ENCODE measurements around the gene CSF1. TPM values are rescaled to one million over a fixed set of nuclear protein-coding genes. Genes with fewer than 3 reads are reported as not detected.
"Not testable (repeated sequence)": the region's sequence is repeated elsewhere in the genome, so short reads cannot be mapped to it uniquely, and the experiment has no call there.

CSF1 gene
- total RNA-seq, 2 experiments from 2014 or later = 37.7 to 44.8 TPM

- DNase-seq (no peak), ATAC-seq (no peak)
- Mint-ChIP-seq H3K9me3 (ENCODE audit: low read depth) (no peaks in the 10 kb centered on the region), H3K27ac (no peak overlapping the region), H3K27me3 (peaks cover 2% of the 10 kb centered on the region), H3K4me3 (no peak overlapping the region), H3K36me3 (ENCODE audit: low read depth) (no peaks in the 10 kb centered on the region), H3K4me1 (peaks cover 12% of the 10 kb centered on the region)
- ChIA-PET CTCF (no interaction called here), POLR2A (interaction anchor here (0.6 kb wide), 1 partner anchor 8 kb away, joined by 3 read pairs; no protein-coding TSS in a partner anchor)
- intact Hi-C loops (cut with DNase I, micrococcal nuclease) = no loop called here
These were observed 33.9 kb upstream of the CSF1 start for GRCh38 chr1:109876617-109877316.

- H3K27ac Mint-ChIP-seq = no peak overlapping the region
- H3K9me3 Mint-ChIP-seq (ENCODE audit: low read depth) = no peaks in the 10 kb centered on the region
- ATAC-seq (no peak), DNase-seq (no peak)
- intact Hi-C loops (cut with DNase I, micrococcal nuclease) = no loop called here
- ChIA-PET CTCF (no interaction called here), POLR2A (no interaction called here)
- no peaks in the 10 kb centered on the region for H3K36me3 Mint-ChIP-seq (ENCODE audit: low read depth)
- no peak overlapping the region for H3K4me3 Mint-ChIP-seq
- peaks cover 2% of the 10 kb centered on the region for H3K27me3 Mint-ChIP-seq
- H3K4me1 Mint-ChIP-seq = peaks cover 12% of the 10 kb centered on the region
These were observed 33.3 kb upstream of the CSF1 start for GRCh38 chr1:109877317-109877771.

GRCh38 chr1:109877776-109878175 lies 32.9 kb upstream of the CSF1 start:
- Mint-ChIP-seq H3K27me3 (peaks cover 2% of the 10 kb centered on the region), H3K4me3 (no peak overlapping the region), H3K4me1 (peaks cover 11% of the 10 kb centered on the region), H3K27ac (no peak overlapping the region), H3K9me3 (ENCODE audit: low read depth) (no peaks in the 10 kb centered on the region), H3K36me3 (ENCODE audit: low read depth) (no peaks in the 10 kb centered on the region)
- POLR2A ChIA-PET = no interaction called here
- DNase-seq = no peak
- intact Hi-C loops (cut with DNase I, micrococcal nuclease) = no loop called here
- CTCF ChIA-PET = interaction anchor here (0.7 kb wide), 1 partner anchor 107 kb away, joined by 3 read pairs; the partner anchor contains the start of gene AHCYL1
- ATAC-seq = no peak

GRCh38 chr1:109878531-109879104 lies 32.0 kb upstream of the CSF1 start:
- ATAC-seq (no peak), DNase-seq (no peak)
- Mint-ChIP-seq H3K4me1 (peaks cover 3% of the 10 kb centered on the region), H3K27me3 (peaks cover 2% of the 10 kb centered on the region), H3K27ac (no peak overlapping the region), H3K9me3 (ENCODE audit: low read depth) (no peaks in the 10 kb centered on the region), H3K36me3 (ENCODE audit: low read depth) (no peaks in the 10 kb centered on the region), H3K4me3 (no peak overlapping the region)
- ChIA-PET POLR2A (no interaction called here), CTCF (no interaction called here)
- intact Hi-C loops (cut with DNase I, micrococcal nuclease) = no loop called here

- H3K4me1 Mint-ChIP-seq; H3K27me3 Mint-ChIP-seq; H3K27ac Mint-ChIP-seq; H3K9me3 Mint-ChIP-seq (ENCODE audit: low read depth); H3K36me3 Mint-ChIP-seq (ENCODE audit: low read depth); ATAC-seq; POLR2A ChIA-PET; H3K4me3 Mint-ChIP-seq; intact Hi-C loops (cut with DNase I, micrococcal nuclease); CTCF ChIA-PET; DNase-seq: not testable (repeated sequence)
These were observed 31.3 kb upstream of the CSF1 start for GRCh38 chr1:109879371-109879770.

- Mint-ChIP-seq H3K27ac (no peak overlapping the region), H3K27me3 (peaks cover 2% of the 10 kb centered on the region), H3K36me3 (ENCODE audit: low read depth) (no peaks in the 10 kb centered on the region), H3K9me3 (ENCODE audit: low read depth) (no peaks in the 10 kb centered on the region), H3K4me3 (no peak overlapping the region), H3K4me1 (peaks cover 2% of the 10 kb centered on the region)
- no peak for ATAC-seq
- intact Hi-C loops (cut with DNase I, micrococcal nuclease) = no loop called here
- CTCF ChIA-PET = interaction anchor here (0.5 to 0.8 kb wide), 4 partner anchors 9 to 337 kb away, joined by 3 to 4 read pairs (median 3); no protein-coding TSS in a partner anchor
- POLR2A ChIA-PET = no interaction called here
- DNase-seq = no peak
These were observed 30.6 kb upstream of the CSF1 start for GRCh38 chr1:109879881-109880525.

- ChIA-PET CTCF (interaction anchor here (0.6 kb wide), 2 partner anchors 103 to 1370 kb away, joined by 3 read pairs; no protein-coding TSS in a partner anchor), POLR2A (no interaction called here)
- Mint-ChIP-seq H3K27me3 (no peaks in the 10 kb centered on the region), H3K27ac (no peak overlapping the region), H3K36me3 (ENCODE audit: low read depth) (no peaks in the 10 kb centered on the region), H3K4me3 (no peak overlapping the region), H3K9me3 (ENCODE audit: low read depth) (no peaks in the 10 kb centered on the region), H3K4me1 (no peaks in the 10 kb centered on the region)
- intact Hi-C loops (cut with DNase I, micrococcal nuclease) = no loop called here
- ATAC-seq = peak; percentile 51
- no peak for DNase-seq
These were observed 29.4 kb upstream of the CSF1 start for GRCh38 chr1:109880971-109881894.

GRCh38 chr1:109881906-109882287 lies 28.8 kb upstream of the CSF1 start:
- ATAC-seq (no peak), DNase-seq (no peak)
- Mint-ChIP-seq H3K36me3 (ENCODE audit: low read depth) (no peaks in the 10 kb centered on the region), H3K4me3 (no peak overlapping the region), H3K9me3 (ENCODE audit: low read depth) (no peaks in the 10 kb centered on the region), H3K27me3 (no peaks in the 10 kb centered on the region), H3K4me1 (no peaks in the 10 kb centered on the region), H3K27ac (no peak overlapping the region)
- POLR2A ChIA-PET = no interaction called here
- intact Hi-C loops (cut with DNase I, micrococcal nuclease) = no loop called here
- CTCF ChIA-PET = no interaction called here

DNA sequence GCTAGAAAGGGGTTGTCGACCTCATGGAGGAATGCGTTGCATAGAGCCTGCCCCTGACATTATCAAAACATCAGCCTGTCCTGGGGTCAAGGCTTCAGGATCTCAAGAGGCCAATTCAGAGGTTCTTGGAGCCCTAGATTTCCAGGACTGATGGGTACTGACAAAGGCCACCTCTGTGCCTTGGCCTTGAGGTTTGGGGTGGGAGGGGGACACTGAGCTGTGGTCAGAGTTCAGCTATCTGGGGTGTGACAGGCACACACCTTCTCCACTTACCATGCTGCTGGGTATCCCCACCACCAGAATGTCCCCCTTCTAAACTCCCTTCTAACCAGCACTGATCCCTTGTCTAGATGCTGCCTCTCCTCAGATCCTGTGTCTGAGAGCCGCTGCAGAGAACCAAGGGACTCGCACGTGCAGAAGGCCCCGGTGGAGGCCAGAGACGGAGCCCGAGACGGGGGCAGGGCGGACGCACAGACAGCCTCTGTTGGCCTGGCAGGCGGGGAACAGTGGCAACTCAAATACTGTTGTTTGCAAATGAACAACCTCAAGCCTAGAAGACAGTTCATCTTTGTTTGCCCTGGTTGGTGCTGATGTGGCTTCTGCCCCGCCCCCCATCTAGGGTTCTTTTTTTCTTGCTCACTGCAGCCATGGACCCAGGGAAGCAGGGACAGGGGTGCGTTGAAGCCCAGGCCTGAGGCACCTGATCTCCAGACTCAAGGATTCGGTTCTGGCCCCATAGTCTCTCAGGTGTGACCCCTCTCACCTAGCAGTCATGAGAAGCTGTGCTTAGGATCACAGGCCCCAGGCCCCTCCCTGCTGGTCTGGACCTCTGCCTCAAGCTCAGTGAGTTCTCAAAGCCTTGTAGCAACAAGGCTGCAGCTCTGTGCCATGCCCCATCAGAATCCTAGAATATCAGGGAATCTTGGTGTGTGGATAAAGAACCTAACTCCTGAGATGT lies 28.1 kb upstream of the CSF1 start:
- ChIA-PET POLR2A (no interaction called here), CTCF (interaction anchor here (0.6 kb wide), 1 partner anchor 27 kb away, joined by 3 read pairs; no protein-coding TSS in a partner anchor)
- ATAC-seq (no peak), DNase-seq (no peak)
- Mint-ChIP-seq H3K27me3 (no peaks in the 10 kb centered on the region), H3K4me3 (no peak overlapping the region), H3K27ac (no peak overlapping the region), H3K4me1 (no peaks in the 10 kb centered on the region), H3K36me3 (ENCODE audit: low read depth) (no peaks in the 10 kb centered on the region), H3K9me3 (ENCODE audit: low read depth) (no peaks in the 10 kb centered on the region)
- intact Hi-C loops (cut with DNase I, micrococcal nuclease) = no loop called here

DNA sequence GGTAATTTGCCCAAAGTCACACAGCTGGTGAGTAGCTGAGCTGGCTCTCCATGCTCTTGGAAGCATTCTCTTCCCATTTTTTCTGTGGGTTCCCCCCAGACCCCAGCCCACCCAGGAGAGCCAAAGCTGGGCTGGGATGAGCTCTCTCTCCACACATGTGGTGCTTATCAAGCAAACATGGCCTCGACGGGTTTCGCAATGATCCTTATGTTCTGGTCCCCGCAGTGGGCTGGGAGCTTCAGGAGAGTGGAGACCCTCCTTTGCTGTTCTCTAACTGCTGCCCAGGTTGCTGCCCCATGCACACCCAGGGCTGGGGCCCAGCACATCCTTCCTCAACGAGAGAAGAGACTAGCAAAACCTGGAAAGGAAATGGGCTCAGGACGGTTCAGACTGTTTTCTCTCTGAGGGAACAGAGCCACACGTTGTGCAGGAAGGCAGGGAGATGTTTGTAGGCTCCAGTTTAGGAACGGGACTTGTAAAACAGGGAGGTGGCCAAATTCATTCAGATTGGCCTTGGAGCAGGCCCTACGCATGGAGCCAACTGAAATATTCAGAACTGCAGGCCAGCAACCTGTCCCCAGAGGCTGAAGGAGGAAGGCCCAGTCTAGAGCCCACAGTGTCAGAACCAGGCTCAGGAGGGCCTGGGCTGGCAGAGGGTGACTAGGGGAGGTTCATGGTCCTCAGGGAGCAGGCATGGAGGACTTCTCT lies 27.2 kb upstream of the CSF1 start:
- no peaks in the 10 kb centered on the region for H3K27me3 Mint-ChIP-seq
- DNase-seq (no peak), ATAC-seq (no peak)
- CTCF ChIA-PET = no interaction called here
- H3K9me3 Mint-ChIP-seq (ENCODE audit: low read depth) = no peaks in the 10 kb centered on the region
- no peak overlapping the region for H3K27ac Mint-ChIP-seq
- no peak overlapping the region for H3K4me3 Mint-ChIP-seq
- intact Hi-C loops (cut with DNase I, micrococcal nuclease) = no loop called here
- POLR2A ChIA-PET = no interaction called here
- no peaks in the 10 kb centered on the region for H3K36me3 Mint-ChIP-seq (ENCODE audit: low read depth)
- no peaks in the 10 kb centered on the region for H3K4me1 Mint-ChIP-seq
